Stimulated activated naive B cell treated with anti-CD40 and anti-IgM and Interleukin-4, amounts not matched to agents 10 μg/mL and 1 μg/mL and 100 μg/mL, for 72 hours (primary cell): ENCODE measurements around the gene SLCO3A1.
"Not testable (repeated sequence)": the region's sequence is repeated elsewhere in the genome, so short reads cannot be mapped to it uniquely, and the experiment has no call there.

Experiments used
- ATAC-seq, 2 donors: fragments of 150-1000 bp; cut with Tn5 transposase; replicated peaks; 2 replicates each; pipeline ENCODE4 v1.10.0; 2021; ENCODE audit warnings: moderate library complexity in 1 of 2
- DNase-seq: peaks from one replicate; pipeline ENCODE4 v3.0.0; 2021
- H3K27ac Mint-ChIP-seq: one replicate; pipeline ENCODE4 v1.8.0; 2022; ENCODE audit warnings: mild to moderate bottlenecking, mixed read lengths
- H3K27me3 Mint-ChIP-seq, 2 donors: one replicate each; pipeline ENCODE4 v1.8.0; 2022; ENCODE audit warnings: mixed read lengths in 2 of 2
- H3K36me3 Mint-ChIP-seq, 2 donors: one replicate each; pipeline ENCODE4 v1.8.0; 2022; ENCODE audit warnings: mixed read lengths in 2 of 2, mild to moderate bottlenecking in 1 of 2
- H3K4me1 Mint-ChIP-seq, 2 donors: one replicate each; pipeline ENCODE4 v1.8.0; 2022; ENCODE audit warnings: mixed read lengths in 2 of 2, mild to moderate bottlenecking in 1 of 2
- H3K4me3 Mint-ChIP-seq, 2 donors: one replicate each; pipeline ENCODE4 v1.8.0; 2022; ENCODE audit warnings: mild to moderate bottlenecking in 2 of 2, mixed read lengths in 2 of 2, moderate library complexity in 1 of 2
- H3K9me3 Mint-ChIP-seq, 2 donors: one replicate each; pipeline ENCODE4 v1.8.0; 2022; ENCODE audit warnings: mixed read lengths in 2 of 2, mild to moderate bottlenecking in 1 of 2

The SLCO3A1 gene

DNA sequence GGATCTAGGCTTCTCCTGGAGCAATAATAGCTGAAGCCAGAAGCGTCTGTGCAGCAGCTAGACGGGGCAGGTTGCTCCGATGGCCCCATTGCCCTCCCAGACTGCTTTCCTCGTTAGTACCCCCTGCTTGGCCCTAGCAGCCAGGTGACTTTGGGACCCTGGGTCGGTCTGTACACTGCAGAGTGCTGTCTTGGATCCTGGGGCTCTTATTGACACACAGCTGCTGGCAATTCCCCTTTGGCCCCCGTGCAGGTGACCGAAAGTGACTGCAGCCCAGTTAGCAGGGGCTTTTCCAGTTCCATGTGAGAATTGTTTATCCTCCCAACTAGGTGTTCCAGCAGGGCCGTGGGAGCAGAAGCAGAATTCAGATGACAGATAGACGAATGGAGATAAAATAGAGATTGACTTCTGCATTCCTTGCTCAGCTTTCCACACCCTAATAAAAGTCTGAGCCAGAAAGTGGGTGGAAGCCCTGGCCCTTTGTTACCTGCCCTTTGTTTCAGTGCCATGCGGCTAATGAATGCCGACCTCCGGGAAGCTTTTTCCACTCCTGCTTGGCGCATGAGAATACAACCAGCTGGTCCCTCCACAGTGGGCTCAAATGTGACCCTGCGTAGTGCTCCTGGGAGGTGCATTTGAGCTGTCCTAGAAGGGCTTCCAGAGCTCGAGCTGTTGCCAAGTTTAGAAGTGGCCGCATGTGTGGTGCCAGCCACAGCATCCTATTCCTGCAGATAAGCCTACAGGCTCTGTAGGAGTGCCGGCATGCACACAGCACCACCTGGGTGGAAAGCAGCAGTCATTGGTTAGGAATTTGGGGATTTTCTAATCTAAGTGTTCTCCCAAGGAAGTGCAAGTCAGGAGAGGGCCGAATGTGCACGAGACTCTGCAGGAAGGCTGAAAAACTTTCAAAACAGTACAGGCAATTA is 94.4 kb downstream of the SLCO3A1 start:
- DNase-seq = no peak
- Mint-ChIP-seq H3K9me3 (no peaks in the 10 kb centered on the region), H3K36me3 (no peaks in the 10 kb centered on the region), H3K27ac (no peak overlapping the region), H3K27me3 (peaks cover 47 to 53% of the 10 kb centered on the region in 2 donors), H3K4me1 (peaks cover 9 to 12% of the 10 kb centered on the region in 2 donors), H3K4me3 (no peak overlapping the region)
- no peak for ATAC-seq

DNA sequence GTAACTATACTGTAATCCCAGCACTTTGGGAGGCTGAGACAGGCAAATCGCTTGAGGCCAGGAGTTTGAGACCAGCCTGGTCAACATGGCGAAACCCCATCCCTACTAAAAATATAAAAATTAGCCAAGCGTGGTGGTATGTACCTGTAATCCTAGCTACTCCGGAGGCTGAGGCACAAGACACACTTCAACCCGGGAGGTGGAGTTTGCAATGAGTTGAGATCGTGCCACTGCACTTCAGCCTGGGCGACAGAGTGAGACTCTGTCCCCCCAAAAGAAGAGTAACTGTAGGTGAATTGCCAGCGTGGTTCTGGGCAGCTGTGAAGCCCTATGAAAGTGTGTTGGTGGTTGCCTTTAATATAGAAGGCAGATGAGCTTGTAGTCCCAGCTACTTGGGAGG is 95.9 kb downstream of the SLCO3A1 start:
- peaks cover 3 to 6% of the 10 kb centered on the region in 2 donors for H3K4me1 Mint-ChIP-seq
- DNase-seq = no peak
- H3K36me3 Mint-ChIP-seq = no peaks in the 10 kb centered on the region
- H3K27me3 Mint-ChIP-seq = peaks cover 49 to 51% of the 10 kb centered on the region in 2 donors
- H3K27ac Mint-ChIP-seq = no peak overlapping the region
- ATAC-seq = no peak
- H3K9me3 Mint-ChIP-seq = peaks cover 0 to 3% of the 10 kb centered on the region in 2 donors
- H3K4me3 Mint-ChIP-seq = no peak overlapping the region

DNA sequence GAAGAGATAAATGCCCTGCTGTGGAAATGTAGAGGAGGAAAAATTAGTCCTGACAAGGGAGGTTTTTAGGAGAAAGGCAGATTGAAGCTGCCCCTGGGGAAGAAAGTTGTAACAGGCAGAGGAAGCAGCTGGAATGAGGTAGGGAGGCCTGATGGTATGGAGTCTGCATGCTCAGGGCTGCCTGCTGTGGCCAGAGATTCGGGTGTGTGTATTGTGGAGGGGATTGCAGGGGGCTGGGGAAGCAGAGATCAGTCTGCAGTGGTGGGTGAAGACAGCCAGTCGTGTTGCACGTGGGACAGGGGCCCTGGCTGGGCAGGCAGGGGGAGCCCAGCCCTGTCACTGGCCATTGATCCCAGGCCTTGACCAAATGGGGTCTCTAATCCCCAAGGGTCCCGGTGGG is 96.5 kb downstream of the SLCO3A1 start:
- ATAC-seq (no peak), DNase-seq (no peak)
- H3K36me3 Mint-ChIP-seq = no peaks in the 10 kb centered on the region
- H3K4me1 Mint-ChIP-seq = peaks cover 3 to 6% of the 10 kb centered on the region in 2 donors
- no peak overlapping the region for H3K27ac Mint-ChIP-seq
- no peak overlapping the region for H3K4me3 Mint-ChIP-seq
- H3K9me3 Mint-ChIP-seq = peaks cover 0 to 3% of the 10 kb centered on the region in 2 donors
- H3K27me3 Mint-ChIP-seq = peaks cover 49 to 51% of the 10 kb centered on the region in 2 donors

DNA sequence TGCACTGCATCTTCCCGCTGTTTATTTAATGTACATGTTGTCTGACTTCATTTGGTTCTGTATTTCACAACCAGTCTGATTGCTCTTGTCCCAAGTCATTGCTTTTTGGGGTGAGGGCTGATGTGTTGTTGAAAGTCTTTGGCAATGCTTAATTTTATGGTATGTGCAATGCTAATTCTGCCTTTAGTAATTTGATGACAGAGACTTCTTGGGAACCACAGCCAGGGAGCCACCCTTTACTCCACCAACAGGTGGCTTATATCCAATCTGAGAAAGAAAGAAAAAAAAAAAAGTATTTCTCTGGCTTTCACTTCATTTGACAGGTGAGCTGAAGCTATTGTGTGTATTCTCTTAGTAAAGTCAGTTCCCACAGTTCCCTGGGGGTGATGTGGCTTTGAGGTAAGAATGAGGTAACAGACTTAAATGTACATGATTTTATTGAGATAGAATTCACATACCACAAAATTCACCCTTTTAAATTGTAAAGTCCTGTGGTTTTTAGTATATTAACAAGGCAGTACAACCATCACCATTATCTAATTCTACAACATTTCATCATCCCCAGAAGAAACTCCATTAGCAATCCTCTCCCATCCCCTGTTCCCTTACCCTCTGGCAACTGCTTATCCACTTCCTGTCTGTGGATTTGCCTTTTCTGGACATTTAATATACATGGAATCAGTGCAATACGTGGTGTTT is 97.3 kb downstream of the SLCO3A1 start:
- DNase-seq (no peak), ATAC-seq (no peak)
- H3K36me3 Mint-ChIP-seq = no peaks in the 10 kb centered on the region
- H3K9me3 Mint-ChIP-seq = peaks cover 0 to 3% of the 10 kb centered on the region in 2 donors
- no peak overlapping the region for H3K4me3 Mint-ChIP-seq
- H3K4me1 Mint-ChIP-seq = peaks cover 3 to 6% of the 10 kb centered on the region in 2 donors
- peaks cover 42 to 45% of the 10 kb centered on the region in 2 donors for H3K27me3 Mint-ChIP-seq
- no peak overlapping the region for H3K27ac Mint-ChIP-seq

DNA sequence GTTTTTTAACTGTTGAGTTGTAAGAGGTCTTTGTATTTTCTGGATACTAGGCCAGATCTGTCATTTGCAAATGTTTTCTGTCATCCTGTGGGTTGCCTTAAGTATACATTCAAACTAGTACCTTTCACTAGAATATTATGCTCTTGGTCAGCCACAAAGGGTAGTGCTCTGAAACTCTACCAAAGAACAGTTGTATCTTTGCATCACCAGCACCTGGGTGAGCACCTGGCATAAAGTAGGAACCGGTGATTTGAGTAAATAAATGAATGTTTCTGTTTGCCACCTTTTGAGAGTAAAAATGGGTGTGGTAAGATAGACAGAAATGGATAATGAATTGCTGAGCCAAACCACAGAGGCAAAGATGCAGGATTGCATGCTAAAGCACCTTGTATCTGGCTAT is 98.7 kb downstream of the SLCO3A1 start:
- no peaks in the 10 kb centered on the region for H3K36me3 Mint-ChIP-seq
- peaks cover 3 to 6% of the 10 kb centered on the region in 2 donors for H3K4me1 Mint-ChIP-seq
- peaks cover 28 to 31% of the 10 kb centered on the region in 2 donors for H3K27me3 Mint-ChIP-seq
- H3K27ac Mint-ChIP-seq = no peak overlapping the region
- peaks cover 0 to 3% of the 10 kb centered on the region in 2 donors for H3K9me3 Mint-ChIP-seq
- H3K4me3 Mint-ChIP-seq = no peak overlapping the region
- no peak for ATAC-seq
- no peak for DNase-seq

DNA sequence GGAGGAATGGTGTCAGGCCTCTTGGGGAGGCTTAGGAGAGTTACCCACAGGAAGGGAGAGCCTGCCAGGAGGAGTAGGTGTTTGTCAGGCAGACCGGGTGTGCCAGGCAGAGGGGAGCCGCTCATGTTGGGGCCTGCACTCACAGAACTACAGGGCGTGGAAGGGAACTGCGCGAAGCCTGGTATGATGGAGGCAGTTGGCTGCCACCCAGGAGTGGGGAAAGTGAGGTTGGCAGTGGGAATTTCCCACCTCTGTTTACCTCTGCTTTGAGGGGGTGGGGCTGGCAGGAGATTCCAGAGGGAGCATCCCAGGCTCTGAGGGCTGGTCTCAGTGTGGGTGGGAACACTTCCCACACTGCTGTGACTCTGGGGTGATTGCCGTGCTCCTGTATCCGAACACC is 99.9 kb downstream of the SLCO3A1 start:
- Mint-ChIP-seq H3K4me3 (no peak overlapping the region), H3K27me3 (peaks cover 15 to 19% of the 10 kb centered on the region in 2 donors), H3K9me3 (peaks cover 0 to 3% of the 10 kb centered on the region in 2 donors), H3K4me1 (peaks cover 3 to 6% of the 10 kb centered on the region in 2 donors), H3K27ac (peak overlapping the region; percentile 52), H3K36me3 (no peaks in the 10 kb centered on the region)
- DNase-seq (no peak), ATAC-seq (no peak)

DNA sequence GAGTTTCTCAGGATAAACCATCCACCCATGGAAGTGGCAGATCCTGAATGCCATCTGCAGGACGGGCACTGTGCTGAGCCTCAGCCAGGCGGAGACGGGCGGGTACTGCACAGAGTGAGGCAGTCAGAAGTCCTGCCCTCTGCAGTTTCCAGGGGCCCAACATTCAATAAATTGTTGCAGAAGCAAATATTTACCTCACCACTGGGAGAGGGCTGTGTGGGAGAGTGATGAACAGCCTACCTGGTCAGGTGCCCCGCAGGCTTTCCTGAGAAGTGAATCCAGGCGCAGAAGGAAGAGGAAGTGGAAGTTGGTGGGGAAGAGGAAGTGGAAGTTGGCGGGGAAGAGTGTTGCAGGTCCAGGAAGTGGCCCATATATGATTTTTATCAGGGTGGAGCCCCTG is 100.8 kb downstream of the SLCO3A1 start:
- Mint-ChIP-seq H3K4me3 (no peak overlapping the region), H3K27me3 (peaks cover 9 to 12% of the 10 kb centered on the region in 2 donors), H3K9me3 (peaks cover 0 to 3% of the 10 kb centered on the region in 2 donors), H3K4me1 (peaks cover 3 to 6% of the 10 kb centered on the region in 2 donors), H3K36me3 (no peaks in the 10 kb centered on the region), H3K27ac (no peak overlapping the region)
- DNase-seq (no peak), ATAC-seq (peak in 1 of 2 donors; percentile 25)

DNA sequence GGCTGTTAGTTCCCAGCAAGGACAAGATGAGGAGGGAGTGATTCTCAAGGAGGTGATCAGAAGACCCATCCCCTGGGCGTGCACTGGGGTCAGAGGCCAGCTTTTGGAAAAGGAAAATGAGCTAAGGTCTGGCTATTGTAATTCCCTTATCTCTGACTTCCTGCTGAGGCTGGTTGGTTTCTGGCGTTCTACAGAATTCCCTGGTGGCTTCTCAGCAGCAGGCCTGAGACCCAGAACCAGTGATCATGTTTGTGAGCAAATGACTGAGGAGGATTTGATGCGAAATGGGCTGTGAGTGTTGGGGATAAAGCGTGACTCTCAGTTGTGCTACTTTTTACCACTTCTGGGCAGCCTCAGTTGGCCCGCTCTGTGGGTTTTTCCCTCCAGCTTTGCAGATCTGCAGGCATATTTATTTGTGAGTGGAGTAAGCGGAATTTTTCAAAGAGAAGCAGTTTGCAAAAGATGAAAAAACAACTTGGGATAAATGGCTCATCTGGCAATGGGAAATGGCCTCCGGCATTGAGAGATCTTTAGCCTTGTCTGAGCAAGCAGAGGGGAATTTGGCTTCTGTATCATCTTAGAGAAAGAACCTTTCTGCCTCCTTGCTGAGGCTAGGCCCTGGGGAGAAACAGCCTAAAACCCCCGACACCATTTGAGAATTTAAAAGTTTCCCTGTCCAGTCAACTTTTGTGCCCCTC is 102.7 kb downstream of the SLCO3A1 start:
- ATAC-seq (no peak), DNase-seq (no peak)
- Mint-ChIP-seq H3K27ac (no peak overlapping the region), H3K27me3 (peaks cover 0 to 4% of the 10 kb centered on the region in 2 donors), H3K4me1 (peaks cover 3 to 6% of the 10 kb centered on the region in 2 donors), H3K4me3 (no peak overlapping the region), H3K9me3 (peaks cover 0 to 3% of the 10 kb centered on the region in 2 donors), H3K36me3 (no peaks in the 10 kb centered on the region)

DNA sequence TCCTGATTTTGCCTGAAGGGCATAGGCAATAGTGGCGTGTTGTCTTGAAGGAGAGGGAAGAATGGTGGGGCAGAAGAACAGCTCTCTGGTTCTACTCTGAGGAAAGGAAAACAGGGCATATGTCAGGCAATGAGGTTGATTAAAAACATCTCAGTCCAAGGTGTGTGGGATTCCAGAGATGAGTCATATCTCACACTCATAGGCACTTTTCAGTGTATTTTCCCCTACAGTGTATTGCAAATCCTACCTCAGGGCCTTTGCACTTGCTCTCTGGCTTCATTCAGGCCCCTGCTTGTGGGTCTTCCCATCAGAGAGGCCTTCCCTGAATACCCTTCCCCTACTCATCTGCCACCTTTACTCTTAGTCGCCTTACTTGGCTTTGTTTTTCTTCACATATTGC is 107.8 kb downstream of the SLCO3A1 start:
- H3K36me3 Mint-ChIP-seq = peaks cover 0 to 2% of the 10 kb centered on the region in 2 donors
- ATAC-seq = no peak
- no peak overlapping the region for H3K4me3 Mint-ChIP-seq
- H3K27ac Mint-ChIP-seq = no peak overlapping the region
- peaks cover 6 to 7% of the 10 kb centered on the region in 2 donors for H3K9me3 Mint-ChIP-seq
- no peak for DNase-seq
- no peaks in the 10 kb centered on the region for H3K4me1 Mint-ChIP-seq
- peaks cover 0 to 5% of the 10 kb centered on the region in 2 donors for H3K27me3 Mint-ChIP-seq

DNA sequence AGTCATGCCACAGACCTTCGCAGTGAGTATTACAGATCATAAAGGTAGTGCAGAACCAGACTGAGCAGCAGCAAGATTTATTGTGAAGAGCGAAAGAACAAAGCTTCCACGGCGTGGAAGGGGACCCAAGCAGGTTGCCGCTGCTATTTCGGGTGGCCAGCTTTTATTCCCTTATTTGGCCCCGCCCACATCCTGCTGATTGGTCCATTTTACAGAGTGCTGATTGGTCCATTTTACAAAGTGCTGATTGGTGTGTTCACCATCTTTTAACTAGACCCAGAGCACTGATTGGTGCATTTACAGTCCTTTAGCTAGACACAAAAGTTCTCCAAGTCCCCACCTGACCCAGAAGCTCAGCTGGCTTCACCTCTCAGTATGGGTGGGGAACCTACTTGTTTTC is 110.2 kb downstream of the SLCO3A1 start:
- not testable (repeated sequence) for H3K4me1 Mint-ChIP-seq, H3K9me3 Mint-ChIP-seq, H3K36me3 Mint-ChIP-seq, DNase-seq, H3K4me3 Mint-ChIP-seq, H3K27ac Mint-ChIP-seq, ATAC-seq
- peaks cover 7 to 11% of the 10 kb centered on the region in 2 donors for H3K27me3 Mint-ChIP-seq

DNA sequence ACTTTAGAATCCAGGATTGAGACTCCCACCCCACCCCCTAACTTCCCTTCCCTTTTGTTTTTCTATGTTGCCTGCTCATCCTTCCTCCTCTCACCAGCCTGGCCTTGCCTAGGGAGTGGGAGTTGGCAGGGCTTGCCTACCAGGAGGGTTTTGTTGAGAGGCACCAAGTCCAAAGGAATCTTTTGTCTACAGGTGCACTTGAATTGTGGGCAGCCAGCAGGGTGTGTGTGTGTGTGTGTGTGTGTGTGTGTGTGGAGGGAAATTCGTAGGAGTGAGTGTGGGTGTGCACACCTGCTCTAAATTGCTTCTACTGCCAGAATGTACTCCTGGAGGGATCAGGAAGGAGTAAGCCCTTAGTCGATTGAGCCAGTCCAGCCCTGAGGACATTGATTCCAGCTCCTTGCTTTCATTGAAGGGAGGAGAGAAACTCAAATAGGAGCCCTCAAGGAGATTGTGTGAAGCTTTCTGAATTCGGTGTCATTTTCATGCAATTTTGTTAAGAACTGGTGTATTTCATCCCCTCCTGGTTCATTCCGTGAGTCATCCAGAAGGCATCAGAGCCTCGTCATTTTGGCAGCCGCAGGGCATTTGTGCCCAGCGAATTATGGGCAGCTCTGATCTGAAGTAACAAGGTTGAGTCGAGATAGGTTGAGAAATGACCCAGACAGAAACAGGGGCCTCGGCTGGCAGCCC is 112.1 kb downstream of the SLCO3A1 start:
- Mint-ChIP-seq H3K27me3 (peaks cover 7 to 11% of the 10 kb centered on the region in 2 donors), H3K9me3 (peaks cover 6 to 7% of the 10 kb centered on the region in 2 donors), H3K27ac (no peak overlapping the region), H3K4me3 (no peak overlapping the region), H3K4me1 (no peaks in the 10 kb centered on the region), H3K36me3 (peaks cover 0 to 2% of the 10 kb centered on the region in 2 donors)
- ATAC-seq = no peak
- DNase-seq = no peak

DNA sequence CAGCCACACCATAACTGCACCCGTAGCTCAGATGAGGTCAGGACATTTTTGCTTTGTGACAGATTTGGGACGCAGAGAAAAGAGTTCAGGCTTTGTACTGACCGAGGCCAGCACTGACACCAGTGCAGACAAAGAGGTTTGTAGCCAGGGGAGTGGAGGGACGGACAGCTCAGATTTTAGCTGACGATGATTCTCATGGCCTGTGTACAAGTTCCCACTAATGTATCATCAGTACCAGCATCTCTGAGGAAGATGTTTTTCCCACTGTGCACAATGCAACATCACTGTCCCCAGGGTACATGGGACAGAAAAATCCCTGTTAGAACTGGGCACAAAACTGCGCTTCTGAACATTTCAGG is 112.7 kb downstream of the SLCO3A1 start:
- ATAC-seq (no peak), DNase-seq (no peak)
- Mint-ChIP-seq H3K4me3 (no peak overlapping the region), H3K4me1 (no peaks in the 10 kb centered on the region), H3K27ac (no peak overlapping the region), H3K9me3 (peaks cover 6 to 7% of the 10 kb centered on the region in 2 donors), H3K27me3 (peaks cover 9 to 12% of the 10 kb centered on the region in 2 donors), H3K36me3 (peaks cover 0 to 2% of the 10 kb centered on the region in 2 donors)

DNA sequence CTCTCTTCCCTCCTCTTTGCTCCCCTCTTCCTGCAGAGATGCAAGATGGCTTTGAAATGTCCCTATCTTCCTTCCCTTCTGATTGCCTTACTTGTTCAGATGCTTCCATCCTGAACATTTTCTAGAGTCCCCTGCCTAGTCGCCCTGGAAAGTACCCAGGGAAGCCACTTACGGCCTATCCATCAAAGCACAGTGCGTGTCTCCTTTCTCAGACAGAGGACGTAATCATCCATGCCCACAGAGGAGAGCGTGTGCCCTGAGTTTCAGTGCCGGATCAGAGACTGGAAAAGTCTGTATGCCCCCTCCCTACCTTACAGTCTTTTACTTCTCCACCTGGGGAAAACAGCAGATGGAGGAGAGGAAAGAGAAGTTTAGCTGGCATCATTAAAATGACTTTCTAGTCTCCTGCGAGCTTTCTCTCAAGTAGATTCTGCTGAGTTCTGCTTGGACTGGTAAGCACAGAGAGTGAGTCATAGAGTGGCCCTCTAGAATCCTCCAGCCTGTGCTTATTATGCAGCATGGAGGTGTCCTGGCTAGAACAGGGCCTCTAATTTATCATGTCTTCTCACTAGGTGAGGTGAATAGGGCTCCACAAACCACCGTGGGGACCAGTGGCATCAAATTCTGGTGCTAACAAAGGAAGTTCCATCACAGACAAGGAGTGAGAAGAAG is 114.6 kb downstream of the SLCO3A1 start:
- peaks cover 13 to 15% of the 10 kb centered on the region in 2 donors for H3K27me3 Mint-ChIP-seq
- ATAC-seq = no peak
- no peak overlapping the region for H3K27ac Mint-ChIP-seq
- peaks cover 0 to 4% of the 10 kb centered on the region in 2 donors for H3K36me3 Mint-ChIP-seq
- DNase-seq = no peak
- no peak overlapping the region for H3K4me3 Mint-ChIP-seq
- H3K9me3 Mint-ChIP-seq = peaks cover 3 to 8% of the 10 kb centered on the region in 2 donors
- H3K4me1 Mint-ChIP-seq = no peaks in the 10 kb centered on the region
